ENCODE measurements around the gene USP9Y.

- TF ChIP-seq ARNTL (CRISPR knock-in tag; IDR thresholded peaks at IDR 0.05; ENCODE audit: borderline replicate concordance, low read depth) = no peak
- TF ChIP-seq ZFP3 (CRISPR knock-in tag; IDR thresholded peaks at IDR 0.05) = no peak
- TF ChIP-seq GLIS3 (CRISPR knock-in tag; IDR thresholded peaks at IDR 0.05) = no peak
- no peak for TF ChIP-seq OSR1 (CRISPR knock-in tag; IDR thresholded peaks at IDR 0.05)
- no peak for TF ChIP-seq SNAI2 (CRISPR knock-in tag; IDR thresholded peaks at IDR 0.05)
- TF ChIP-seq PATZ1 (CRISPR knock-in tag; IDR thresholded peaks at IDR 0.05; ENCODE audit: borderline replicate concordance) = no peak
- TF ChIP-seq POU6F1 (CRISPR knock-in tag; IDR thresholded peaks at IDR 0.05; ENCODE audit: borderline replicate concordance, low read depth) = no peak
- TF ChIP-seq TCF4 (CRISPR knock-in tag; IDR thresholded peaks at IDR 0.05; ENCODE audit: borderline replicate concordance) = no peak
- TF ChIP-seq RARB (CRISPR knock-in tag; IDR thresholded peaks at IDR 0.05) = no peak
- TF ChIP-seq, protein P1, sequence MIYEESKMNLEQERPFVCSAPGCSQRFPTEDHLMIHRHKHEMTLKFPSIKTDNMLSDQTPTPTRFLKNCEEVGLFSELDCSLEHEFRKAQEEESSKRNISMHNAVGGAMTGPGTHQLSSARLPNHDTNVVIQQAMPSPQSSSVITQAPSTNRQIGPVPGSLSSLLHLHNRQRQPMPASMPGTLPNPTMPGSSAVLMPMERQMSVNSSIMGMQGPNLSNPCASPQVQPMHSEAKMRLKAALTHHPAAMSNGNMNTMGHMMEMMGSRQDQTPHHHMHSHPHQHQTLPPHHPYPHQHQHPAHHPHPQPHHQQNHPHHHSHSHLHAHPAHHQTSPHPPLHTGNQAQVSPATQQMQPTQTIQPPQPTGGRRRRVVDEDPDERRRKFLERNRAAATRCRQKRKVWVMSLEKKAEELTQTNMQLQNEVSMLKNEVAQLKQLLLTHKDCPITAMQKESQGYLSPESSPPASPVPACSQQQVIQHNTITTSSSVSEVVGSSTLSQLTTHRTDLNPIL (CRISPR knock-in tag; IDR thresholded peaks at IDR 0.05; ENCODE audit: low read depth) = no peak
Measured at GRCh38 chrY:12905517-12905872, 204.5 kb downstream of the USP9Y start.

Measured in SK-N-SH treated with all-trans-retinoic acid at 6 μM for 48 hours (cell line).